Measurements from ENCODE around the gene CLN6. TPM values are rescaled to one million over a fixed set of nuclear protein-coding genes. Genes with fewer than 3 reads are reported as not detected.

The CLN6 gene
- total and polyA plus RNA-seq, 9 of the 15 experiments (the other 6 are each of a cell fraction or from before 2014, with no cell fraction given) = 0.71 to 53.3 (median 39.3) TPM

- no peak for TF ChIP-seq ELK1 (CRISPR knock-in tag; IDR thresholded peaks at IDR 0.05)
- TF ChIP-seq SMC3 (conservative IDR thresholded peaks at IDR 0.05; ENCODE audit: insufficient read depth, low read depth, low read length) = no peak
- TF ChIP-seq ZKSCAN8 (CRISPR knock-in tag; IDR thresholded peaks at IDR 0.05) = no peak
- TF ChIP-seq, protein P1, sequence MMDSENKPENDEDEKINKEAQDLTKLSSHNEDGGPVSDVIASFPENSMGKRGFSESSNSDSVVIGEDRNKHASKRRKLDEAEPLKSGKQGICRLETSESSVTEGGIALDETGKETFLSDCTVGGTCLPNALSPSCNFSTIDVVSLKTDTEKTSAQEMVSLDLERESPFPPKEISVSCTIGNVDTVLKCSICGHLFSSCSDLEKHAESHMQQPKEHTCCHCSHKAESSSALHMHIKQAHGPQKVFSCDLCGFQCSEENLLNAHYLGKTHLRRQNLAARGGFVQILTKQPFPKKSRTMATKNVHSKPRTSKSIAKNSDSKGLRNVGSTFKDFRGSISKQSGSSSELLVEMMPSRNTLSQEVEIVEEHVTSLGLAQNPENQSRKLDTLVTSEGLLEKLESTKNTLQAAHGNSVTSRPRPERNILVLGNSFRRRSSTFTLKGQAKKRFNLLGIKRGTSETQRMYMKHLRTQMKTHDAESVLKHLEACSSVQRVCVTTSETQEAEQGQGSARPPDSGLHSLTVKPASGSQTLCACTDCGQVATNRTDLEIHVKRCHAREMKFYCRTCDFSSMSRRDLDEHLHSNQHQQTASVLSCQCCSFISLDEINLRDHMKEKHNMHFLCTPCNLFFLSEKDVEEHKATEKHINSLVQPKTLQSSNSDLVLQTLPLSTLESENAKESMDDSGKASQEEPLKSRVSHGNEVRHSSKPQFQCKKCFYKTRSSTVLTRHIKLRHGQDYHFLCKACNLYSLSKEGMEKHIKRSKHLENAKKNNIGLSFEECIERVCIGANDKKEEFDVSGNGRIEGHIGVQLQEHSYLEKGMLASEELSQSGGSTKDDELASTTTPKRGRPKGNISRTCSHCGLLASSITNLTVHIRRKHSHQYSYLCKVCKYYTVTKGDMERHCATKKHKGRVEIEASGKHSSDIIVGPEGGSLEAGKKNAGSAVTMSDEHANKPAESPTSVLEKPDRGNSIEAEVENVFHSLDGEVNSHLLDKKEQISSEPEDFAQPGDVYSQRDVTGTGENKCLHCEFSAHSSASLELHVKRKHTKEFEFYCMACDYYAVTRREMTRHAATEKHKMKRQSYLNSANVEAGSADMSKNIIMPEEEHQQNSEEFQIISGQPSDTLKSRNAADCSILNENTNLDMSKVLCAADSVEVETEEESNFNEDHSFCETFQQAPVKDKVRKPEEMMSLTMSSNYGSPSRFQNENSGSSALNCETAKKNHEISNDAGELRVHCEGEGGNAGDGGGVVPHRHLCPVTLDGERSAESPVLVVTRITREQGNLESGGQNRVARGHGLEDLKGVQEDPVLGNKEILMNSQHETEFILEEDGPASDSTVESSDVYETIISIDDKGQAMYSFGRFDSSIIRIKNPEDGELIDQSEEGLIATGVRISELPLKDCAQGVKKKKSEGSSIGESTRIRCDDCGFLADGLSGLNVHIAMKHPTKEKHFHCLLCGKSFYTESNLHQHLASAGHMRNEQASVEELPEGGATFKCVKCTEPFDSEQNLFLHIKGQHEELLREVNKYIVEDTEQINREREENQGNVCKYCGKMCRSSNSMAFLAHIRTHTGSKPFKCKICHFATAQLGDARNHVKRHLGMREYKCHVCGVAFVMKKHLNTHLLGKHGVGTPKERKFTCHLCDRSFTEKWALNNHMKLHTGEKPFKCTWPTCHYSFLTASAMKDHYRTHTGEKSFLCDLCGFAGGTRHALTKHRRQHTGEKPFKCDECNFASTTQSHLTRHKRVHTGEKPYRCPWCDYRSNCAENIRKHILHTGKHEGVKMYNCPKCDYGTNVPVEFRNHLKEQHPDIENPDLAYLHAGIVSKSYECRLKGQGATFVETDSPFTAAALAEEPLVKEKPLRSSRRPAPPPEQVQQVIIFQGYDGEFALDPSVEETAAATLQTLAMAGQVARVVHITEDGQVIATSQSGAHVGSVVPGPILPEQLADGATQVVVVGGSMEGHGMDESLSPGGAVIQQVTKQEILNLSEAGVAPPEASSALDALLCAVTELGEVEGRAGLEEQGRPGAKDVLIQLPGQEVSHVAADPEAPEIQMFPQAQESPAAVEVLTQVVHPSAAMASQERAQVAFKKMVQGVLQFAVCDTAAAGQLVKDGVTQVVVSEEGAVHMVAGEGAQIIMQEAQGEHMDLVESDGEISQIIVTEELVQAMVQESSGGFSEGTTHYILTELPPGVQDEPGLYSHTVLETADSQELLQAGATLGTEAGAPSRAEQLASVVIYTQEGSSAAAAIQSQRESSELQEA (IDR thresholded peaks at IDR 0.05; ENCODE audit: low read depth) = no peak
- peak; percentile 47; the same call in 1 of the 2 replicates for TF ChIP-seq C11orf30 (IDR thresholded peaks at IDR 0.05; ENCODE audit: low read depth)
- TF ChIP-seq ARID1B (IDR thresholded peaks at IDR 0.05) = no peak
- TF ChIP-seq TCF7 (IDR thresholded peaks at IDR 0.05; ENCODE audit: borderline replicate concordance) = no peak
- TF ChIP-seq, protein P2, sequence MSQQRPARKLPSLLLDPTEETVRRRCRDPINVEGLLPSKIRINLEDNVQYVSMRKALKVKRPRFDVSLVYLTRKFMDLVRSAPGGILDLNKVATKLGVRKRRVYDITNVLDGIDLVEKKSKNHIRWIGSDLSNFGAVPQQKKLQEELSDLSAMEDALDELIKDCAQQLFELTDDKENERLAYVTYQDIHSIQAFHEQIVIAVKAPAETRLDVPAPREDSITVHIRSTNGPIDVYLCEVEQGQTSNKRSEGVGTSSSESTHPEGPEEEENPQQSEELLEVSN (IDR thresholded peaks at IDR 0.05; ENCODE audit: borderline replicate concordance in 1 of 2, extremely low read depth in 1 of 2, insufficient read depth in 1 of 2, insufficient read length in 1 of 2, low read depth in 1 of 2, low read length in 1 of 2, poor library complexity in 1 of 2, severe bottlenecking in 1 of 2) = no peak
- TF ChIP-seq, protein P3, sequence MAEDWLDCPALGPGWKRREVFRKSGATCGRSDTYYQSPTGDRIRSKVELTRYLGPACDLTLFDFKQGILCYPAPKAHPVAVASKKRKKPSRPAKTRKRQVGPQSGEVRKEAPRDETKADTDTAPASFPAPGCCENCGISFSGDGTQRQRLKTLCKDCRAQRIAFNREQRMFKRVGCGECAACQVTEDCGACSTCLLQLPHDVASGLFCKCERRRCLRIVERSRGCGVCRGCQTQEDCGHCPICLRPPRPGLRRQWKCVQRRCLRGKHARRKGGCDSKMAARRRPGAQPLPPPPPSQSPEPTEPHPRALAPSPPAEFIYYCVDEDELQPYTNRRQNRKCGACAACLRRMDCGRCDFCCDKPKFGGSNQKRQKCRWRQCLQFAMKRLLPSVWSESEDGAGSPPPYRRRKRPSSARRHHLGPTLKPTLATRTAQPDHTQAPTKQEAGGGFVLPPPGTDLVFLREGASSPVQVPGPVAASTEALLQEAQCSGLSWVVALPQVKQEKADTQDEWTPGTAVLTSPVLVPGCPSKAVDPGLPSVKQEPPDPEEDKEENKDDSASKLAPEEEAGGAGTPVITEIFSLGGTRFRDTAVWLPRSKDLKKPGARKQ (CRISPR knock-in tag; IDR thresholded peaks at IDR 0.05) = no peak
- no peak for TF ChIP-seq PCBP2 (IDR thresholded peaks at IDR 0.05; ENCODE audit: low read depth, low read length, poor library complexity, severe bottlenecking)
- peak; percentile 23; the same call in 1 of the 2 replicates for TF ChIP-seq MAFG (tag; conservative IDR thresholded peaks at IDR 0.05)
- TF ChIP-seq ZNF316 (IDR thresholded peaks at IDR 0.05) = peak; percentile 63
- TF ChIP-seq KAT2B (IDR thresholded peaks at IDR 0.05; ENCODE audit: low read depth, low read length) = no peak
- 0 out of 2 replicates have a peak, but pooled peaks have one; percentile 30 for TF ChIP-seq BCOR (IDR thresholded peaks at IDR 0.05)
- TF ChIP-seq MBD2 (IDR thresholded peaks at IDR 0.05; ENCODE audit: borderline replicate concordance, low read depth) = no peak
These were observed 5.5 kb upstream of the CLN6 start (continued) for GRCh38 chr15:68235022-68235421.
